Measurements from ENCODE around the gene RASD1.

GRCh38 chr17:17469358-17469757, 26.8 kb downstream of the RASD1 start:
- TF ChIP-seq POLR2AphosphoS5 (IDR thresholded peaks at IDR 0.05; ENCODE audit: low read depth, low read length) (no peak), REST (IDR thresholded peaks at IDR 0.05; ENCODE audit: insufficient read depth in 1 of 2, low read depth in 2 of 2, low read length in 2 of 2) (no peak), TAF1 (IDR thresholded peaks at IDR 0.05; ENCODE audit: borderline replicate concordance, insufficient read depth, low read length) (no peak)
